GM12874 (cell line): ENCODE data around the gene PROX1.

Source experiments
- CTCF ChIP-seq: IDR thresholded peaks from 2 replicates; pipeline ENCODE4 v1.5.1; 2011; ENCODE audit warnings: low read depth, mild to moderate bottlenecking, control low read depth, low read length, moderate library complexity; ENCODE audit not compliant: insufficient read depth

PROX1 gene

DNA sequence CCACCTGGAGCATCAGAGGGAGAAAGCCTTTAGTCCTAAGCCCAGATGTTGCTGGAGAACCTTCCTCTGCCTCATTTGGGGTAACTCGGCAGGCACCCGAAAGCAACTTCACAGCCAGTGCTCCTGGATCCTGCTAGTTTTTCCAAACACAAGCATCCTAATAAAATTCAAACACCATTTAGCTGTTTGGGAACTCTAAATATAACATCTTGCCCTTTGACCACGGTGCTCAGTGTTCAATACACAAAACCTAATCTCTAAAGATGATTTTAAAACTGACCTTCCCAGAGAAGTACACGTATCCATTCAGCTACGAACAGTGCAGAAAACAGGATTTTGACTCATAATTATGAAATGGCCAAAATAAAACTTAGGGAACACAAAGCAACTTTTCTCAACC is 40.3 kb downstream of the PROX1 start:
- TF ChIP-seq CTCF: no peak

- no peak for TF ChIP-seq CTCF
These were observed 41.1 kb downstream of the PROX1 start for GRCh38 chr1:214028649-214029406.

DNA sequence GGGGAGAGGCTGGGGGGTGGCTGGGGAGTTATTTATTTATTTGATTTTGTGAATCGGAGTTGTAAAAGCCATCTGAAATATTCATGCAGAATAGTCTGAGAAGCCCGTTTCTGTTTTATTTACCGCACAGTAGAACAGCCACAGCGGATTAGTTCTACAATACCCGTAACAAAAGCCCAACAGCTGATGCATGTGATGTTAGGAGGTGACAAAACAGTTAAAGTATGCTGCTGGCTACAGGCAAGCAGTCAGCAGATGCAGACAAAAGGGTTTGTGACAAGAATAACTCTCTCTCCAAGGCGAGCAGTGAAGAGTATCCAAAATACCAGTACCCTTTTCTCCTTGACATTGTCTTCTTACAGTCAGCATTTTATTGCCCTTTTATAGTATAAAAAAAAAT is 42.0 kb downstream of the PROX1 start:
- no peak for TF ChIP-seq CTCF

GRCh38 chr1:214031267-214031650 is 43.5 kb downstream of the PROX1 start:
- no peak for TF ChIP-seq CTCF

DNA sequence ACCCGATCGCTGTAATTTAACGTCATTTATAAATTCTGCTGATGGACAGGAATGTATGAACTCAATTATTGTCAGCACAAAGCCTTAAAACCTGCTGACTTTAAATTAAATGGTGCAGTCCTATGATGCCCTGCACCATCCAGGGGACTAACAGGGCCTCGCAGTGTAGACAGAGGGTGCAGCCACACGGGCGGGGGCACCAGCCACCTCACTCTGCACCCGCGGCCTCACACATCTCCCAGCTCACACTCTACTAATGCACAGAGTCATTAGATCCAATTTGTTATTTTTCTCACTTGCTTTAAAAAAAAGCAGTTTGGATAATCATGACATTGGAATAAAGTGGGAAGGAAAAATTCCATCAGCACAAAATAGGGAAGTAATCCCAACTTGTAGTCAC is 49.7 kb downstream of the PROX1 start:
- TF ChIP-seq CTCF: no peak

GRCh38 chr1:214039394-214040018 is 51.7 kb downstream of the PROX1 start:
- TF ChIP-seq CTCF: no peak

DNA sequence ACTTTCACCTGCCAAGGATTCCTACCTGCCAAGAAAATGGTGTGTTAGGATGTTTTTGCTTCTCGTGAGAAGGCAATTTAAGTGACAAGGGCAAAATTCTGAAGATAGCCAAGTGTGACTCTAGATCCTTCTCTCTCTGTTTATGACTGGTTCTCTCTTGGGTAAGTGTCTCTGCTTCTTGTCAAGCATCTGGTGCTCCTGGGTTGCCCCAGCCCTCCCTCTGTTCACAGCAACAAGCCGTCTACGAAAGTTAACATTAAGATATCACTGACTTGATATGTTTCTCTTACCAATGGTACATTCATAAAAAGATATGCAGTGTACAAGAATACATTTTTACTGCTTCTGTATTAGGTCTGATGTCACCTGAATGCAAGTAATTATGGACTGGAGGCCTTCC is 55.4 kb downstream of the PROX1 start:
- TF ChIP-seq CTCF: no peak
